ENCODE measurements around the gene NPAT. TPM values are rescaled to one million over a fixed set of nuclear protein-coding genes. Genes with fewer than 3 reads are reported as not detected.

The NPAT gene
- total and polyA plus RNA-seq, 9 of the 15 experiments (the other 6 are each of a cell fraction or from before 2014, with no cell fraction given), result 8.8 to 30.0 (median 22.1) TPM

DNA sequence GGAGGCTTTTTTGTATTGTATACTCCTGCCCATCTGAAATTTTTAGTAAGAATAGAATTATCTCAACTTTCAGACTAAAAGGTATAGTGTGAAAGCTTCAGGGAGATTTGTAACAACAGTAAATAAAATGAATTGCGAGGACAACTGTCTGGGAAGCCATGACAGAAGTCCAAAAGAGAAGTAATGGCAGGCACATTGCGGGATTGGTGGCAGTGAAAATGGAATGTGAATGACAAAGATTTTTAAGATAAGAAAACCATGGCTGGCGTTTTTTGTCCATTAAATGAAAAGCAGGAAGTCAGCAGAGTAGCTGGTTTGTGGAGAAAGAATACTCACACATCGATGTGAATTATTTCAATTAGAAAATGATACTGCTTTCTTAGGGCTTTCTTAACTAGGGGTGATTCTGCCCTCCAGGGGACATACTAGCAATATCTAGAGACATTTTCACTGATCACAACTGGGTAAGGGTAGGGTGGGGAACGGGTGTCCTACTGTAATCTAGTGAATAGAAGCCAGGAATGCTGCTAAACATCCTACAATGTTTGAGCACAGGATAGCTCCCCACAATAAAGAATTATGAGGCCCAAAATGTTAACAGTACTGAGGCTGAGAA lies 1.6 kb downstream of the NPAT start (continued):
- TF ChIP-seq, protein P1, sequence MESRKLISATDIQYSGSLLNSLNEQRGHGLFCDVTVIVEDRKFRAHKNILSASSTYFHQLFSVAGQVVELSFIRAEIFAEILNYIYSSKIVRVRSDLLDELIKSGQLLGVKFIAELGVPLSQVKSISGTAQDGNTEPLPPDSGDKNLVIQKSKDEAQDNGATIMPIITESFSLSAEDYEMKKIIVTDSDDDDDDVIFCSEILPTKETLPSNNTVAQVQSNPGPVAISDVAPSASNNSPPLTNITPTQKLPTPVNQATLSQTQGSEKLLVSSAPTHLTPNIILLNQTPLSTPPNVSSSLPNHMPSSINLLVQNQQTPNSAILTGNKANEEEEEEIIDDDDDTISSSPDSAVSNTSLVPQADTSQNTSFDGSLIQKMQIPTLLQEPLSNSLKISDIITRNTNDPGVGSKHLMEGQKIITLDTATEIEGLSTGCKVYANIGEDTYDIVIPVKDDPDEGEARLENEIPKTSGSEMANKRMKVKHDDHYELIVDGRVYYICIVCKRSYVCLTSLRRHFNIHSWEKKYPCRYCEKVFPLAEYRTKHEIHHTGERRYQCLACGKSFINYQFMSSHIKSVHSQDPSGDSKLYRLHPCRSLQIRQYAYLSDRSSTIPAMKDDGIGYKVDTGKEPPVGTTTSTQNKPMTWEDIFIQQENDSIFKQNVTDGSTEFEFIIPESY (CRISPR knock-in tag; IDR thresholded peaks at IDR 0.05), result 0 out of 2 replicates have a peak, but pooled peaks have one; percentile 4
- TF ChIP-seq ZMIZ1 (IDR thresholded peaks at IDR 0.05; ENCODE audit: low read depth in 2 of 2, low read length in 2 of 2) (no peak), MEIS2 (IDR thresholded peaks at IDR 0.05; ENCODE audit: partially characterized antibody) (no peak), ZC3H11A (IDR thresholded peaks at IDR 0.05; ENCODE audit: low read depth, low read length) (no peak), ZNF165 (CRISPR knock-in tag; IDR thresholded peaks at IDR 0.05; ENCODE audit: borderline replicate concordance) (no peak), ARID4B (CRISPR knock-in tag; IDR thresholded peaks at IDR 0.05) (no peak), BRD9 (IDR thresholded peaks at IDR 0.05; ENCODE audit: low read depth, partially characterized antibody) (no peak), ZNF184 (CRISPR knock-in tag; IDR thresholded peaks at IDR 0.05) (no peak), RAD21 (CRISPR knock-in tag; conservative IDR thresholded peaks at IDR 0.05 in 1 of 2, IDR thresholded peaks at IDR 0.05 in 1 of 2) (peak in 1 of 2 experiments; percentile 38; a peak in 2 of 4 replicates), ZNF583 (CRISPR knock-in tag; IDR thresholded peaks at IDR 0.05) (no peak)
- TF ChIP-seq, protein P2, sequence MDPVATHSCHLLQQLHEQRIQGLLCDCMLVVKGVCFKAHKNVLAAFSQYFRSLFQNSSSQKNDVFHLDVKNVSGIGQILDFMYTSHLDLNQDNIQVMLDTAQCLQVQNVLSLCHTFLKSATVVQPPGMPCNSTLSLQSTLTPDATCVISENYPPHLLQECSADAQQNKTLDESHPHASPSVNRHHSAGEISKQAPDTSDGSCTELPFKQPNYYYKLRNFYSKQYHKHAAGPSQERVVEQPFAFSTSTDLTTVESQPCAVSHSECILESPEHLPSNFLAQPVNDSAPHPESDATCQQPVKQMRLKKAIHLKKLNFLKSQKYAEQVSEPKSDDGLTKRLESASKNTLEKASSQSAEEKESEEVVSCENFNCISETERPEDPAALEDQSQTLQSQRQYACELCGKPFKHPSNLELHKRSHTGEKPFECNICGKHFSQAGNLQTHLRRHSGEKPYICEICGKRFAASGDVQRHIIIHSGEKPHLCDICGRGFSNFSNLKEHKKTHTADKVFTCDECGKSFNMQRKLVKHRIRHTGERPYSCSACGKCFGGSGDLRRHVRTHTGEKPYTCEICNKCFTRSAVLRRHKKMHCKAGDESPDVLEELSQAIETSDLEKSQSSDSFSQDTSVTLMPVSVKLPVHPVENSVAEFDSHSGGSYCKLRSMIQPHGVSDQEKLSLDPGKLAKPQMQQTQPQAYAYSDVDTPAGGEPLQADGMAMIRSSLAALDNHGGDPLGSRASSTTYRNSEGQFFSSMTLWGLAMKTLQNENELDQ (CRISPR knock-in tag; IDR thresholded peaks at IDR 0.05; ENCODE audit: borderline replicate concordance), result no peak

All from K562 (cell line).